Upper lobe of left lung (tissue), 4 donors: ENCODE measurements around the gene MARCHF3.

Experiments
- POLR2AphosphoS5 ChIP-seq, 2 donors: sonication (generic); formaldehyde crosslinking; IDR thresholded peaks; one replicate each; pipeline ENCODE4 v1.5.1; 2017; ENCODE audit warnings: antibody characterized with exemption in 2 of 2
- TF ChIP-seq, protein P1 (sequence below), 6 experiments: fragments of 450-650 bp in 4 of 6; fragments of 200-600 bp in 2 of 6; sonication (generic) in 2 of 6; IDR thresholded peaks; one replicate each; pipeline ENCODE4 v1.5.1; 2016 to 2019; ENCODE audit warnings: antibody characterized with exemption in 6 of 6

- TF ChIP-seq, protein P1, sequence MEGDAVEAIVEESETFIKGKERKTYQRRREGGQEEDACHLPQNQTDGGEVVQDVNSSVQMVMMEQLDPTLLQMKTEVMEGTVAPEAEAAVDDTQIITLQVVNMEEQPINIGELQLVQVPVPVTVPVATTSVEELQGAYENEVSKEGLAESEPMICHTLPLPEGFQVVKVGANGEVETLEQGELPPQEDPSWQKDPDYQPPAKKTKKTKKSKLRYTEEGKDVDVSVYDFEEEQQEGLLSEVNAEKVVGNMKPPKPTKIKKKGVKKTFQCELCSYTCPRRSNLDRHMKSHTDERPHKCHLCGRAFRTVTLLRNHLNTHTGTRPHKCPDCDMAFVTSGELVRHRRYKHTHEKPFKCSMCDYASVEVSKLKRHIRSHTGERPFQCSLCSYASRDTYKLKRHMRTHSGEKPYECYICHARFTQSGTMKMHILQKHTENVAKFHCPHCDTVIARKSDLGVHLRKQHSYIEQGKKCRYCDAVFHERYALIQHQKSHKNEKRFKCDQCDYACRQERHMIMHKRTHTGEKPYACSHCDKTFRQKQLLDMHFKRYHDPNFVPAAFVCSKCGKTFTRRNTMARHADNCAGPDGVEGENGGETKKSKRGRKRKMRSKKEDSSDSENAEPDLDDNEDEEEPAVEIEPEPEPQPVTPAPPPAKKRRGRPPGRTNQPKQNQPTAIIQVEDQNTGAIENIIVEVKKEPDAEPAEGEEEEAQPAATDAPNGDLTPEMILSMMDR (IDR thresholded peaks at IDR 0.05), result no peak
- no peak for TF ChIP-seq POLR2AphosphoS5 (IDR thresholded peaks at IDR 0.05)
Observed at GRCh38 chr5:126915496-126915895, 114.9 kb downstream of the MARCHF3 start.
